Chondrocyte (in vitro differentiated cells): Measurements from ENCODE around the gene SSTR5. TPM values are rescaled to one million over a fixed set of nuclear protein-coding genes. Genes with fewer than 3 reads are reported as not detected.

Source experiments
- DNase-seq: peaks from one replicate; pipeline ENCODE4 v3.0.0; 2021; ENCODE audit warnings: mixed read lengths, low spot score
- H3K27ac Mint-ChIP-seq: one replicate; pipeline ENCODE4 v1.8.0; 2021; ENCODE audit warnings: mild to moderate bottlenecking, moderate library complexity, mixed read lengths; ENCODE audit not compliant: unreplicated experiment
- H3K27me3 Mint-ChIP-seq: 2 replicates; pipeline ENCODE4 v1.8.0; 2021; ENCODE audit warnings: low read depth, mixed read lengths
- H3K36me3 Mint-ChIP-seq: 2 replicates; pipeline ENCODE4 v1.8.0; 2021; ENCODE audit warnings: low read depth, mixed read lengths
- H3K4me1 Mint-ChIP-seq: 2 replicates; pipeline ENCODE4 v1.8.0; 2021; ENCODE audit warnings: low read depth, mild to moderate bottlenecking, mixed read lengths
- H3K4me3 Mint-ChIP-seq: one replicate; pipeline ENCODE4 v1.8.0; 2021; ENCODE audit warnings: mild to moderate bottlenecking, moderate library complexity, mixed read lengths; ENCODE audit not compliant: unreplicated experiment
- H3K9me3 Mint-ChIP-seq: 2 replicates; pipeline ENCODE4 v1.8.0; 2021; ENCODE audit warnings: low read depth, mixed read lengths
- CTCF ChIP-seq: fragments of 200-600 bp; sonication (generic); IDR thresholded peaks from 2 replicates; pipeline ENCODE4 v1.5.0; 2021; ENCODE audit warnings: antibody characterized with exemption, mild to moderate bottlenecking, moderate library complexity
- total RNA-seq: library from RNA; stranded (reverse); gene quantifications from 3 replicates; pipeline ENCODE4 v1.2.1, GENCODE V29; 2021

SSTR5 gene
- total RNA-seq, 1 donor from 2014 or later, result not detected

- no peak for TF ChIP-seq CTCF
- DNase-seq, result no peak
- H3K4me1 Mint-ChIP-seq, result peaks cover 10% of the 10 kb centered on the region
Measured at GRCh38 chr16:1080801-1081733, 8.5 kb downstream of the SSTR5 start.

GRCh38 chr16:1081734-1082265 is 9.3 kb downstream of the SSTR5 start:
- H3K27ac Mint-ChIP-seq, result no peak overlapping the region
- no peak for TF ChIP-seq CTCF

More at GRCh38 chr16:1080801-1081733, 8.5 kb downstream of the SSTR5 start:
- Mint-ChIP-seq H3K9me3 (peaks cover 14% of the 10 kb centered on the region), H3K4me3 (no peak overlapping the region), H3K27ac (no peak overlapping the region), H3K27me3 (peaks cover 27% of the 10 kb centered on the region), H3K36me3 (peaks cover 4% of the 10 kb centered on the region)

DNA sequence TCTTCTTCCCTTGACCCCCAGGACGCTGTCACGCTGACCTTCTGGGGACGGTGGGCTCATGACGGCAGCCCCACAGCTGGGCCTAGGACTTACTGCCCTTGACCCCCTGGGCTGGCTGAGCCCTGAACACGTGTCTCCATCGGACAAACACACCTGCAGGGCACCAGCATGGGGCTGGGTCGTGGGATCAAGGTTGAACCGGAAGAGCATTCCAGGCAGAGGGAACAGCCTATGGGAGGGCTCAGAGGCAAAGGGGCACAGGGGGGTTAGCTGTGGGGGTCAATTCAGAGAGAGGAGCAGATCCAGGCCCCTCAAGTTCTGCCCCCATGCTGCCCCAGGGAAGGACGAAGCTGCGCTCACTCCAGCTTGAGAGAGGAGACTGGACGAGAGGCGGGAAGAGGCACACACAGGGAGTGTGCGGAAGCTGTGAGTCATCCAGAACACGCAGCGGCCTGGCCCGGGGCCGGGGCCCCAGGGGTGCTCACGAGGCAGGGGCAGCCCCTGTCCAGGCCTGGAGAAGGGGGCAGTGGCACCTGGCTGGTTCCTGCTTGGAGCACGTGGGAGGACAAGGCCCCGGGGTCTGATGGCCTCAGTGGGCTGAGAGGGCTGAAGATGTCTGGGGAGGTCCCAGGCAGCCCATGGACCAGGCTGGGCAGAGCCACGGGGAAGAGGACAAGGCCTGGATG is 9.9 kb downstream of the SSTR5 start:
- H3K27ac Mint-ChIP-seq, result no peak overlapping the region

More at GRCh38 chr16:1081734-1082265, 9.3 kb downstream of the SSTR5 start:
- peaks cover 21% of the 10 kb centered on the region for H3K27me3 Mint-ChIP-seq
- H3K9me3 Mint-ChIP-seq, result peaks cover 14% of the 10 kb centered on the region
- no peak overlapping the region for H3K4me3 Mint-ChIP-seq
- H3K4me1 Mint-ChIP-seq, result peaks cover 10% of the 10 kb centered on the region
- DNase-seq, result no peak
- peaks cover 4% of the 10 kb centered on the region for H3K36me3 Mint-ChIP-seq

GRCh38 chr16:1082952-1083675 is 10.6 kb downstream of the SSTR5 start:
- Mint-ChIP-seq H3K9me3 (peaks cover 14% of the 10 kb centered on the region), H3K36me3 (peaks cover 4% of the 10 kb centered on the region), H3K4me3 (no peak overlapping the region), H3K27me3 (peaks cover 19% of the 10 kb centered on the region), H3K27ac (no peak overlapping the region), H3K4me1 (peaks cover 10% of the 10 kb centered on the region)
- no peak for DNase-seq
- TF ChIP-seq CTCF, result no peak

More for the DNA sequence above, 9.9 kb downstream of the SSTR5 start:
- peaks cover 10% of the 10 kb centered on the region for H3K4me1 Mint-ChIP-seq
- peaks cover 14% of the 10 kb centered on the region for H3K9me3 Mint-ChIP-seq
- no peak for DNase-seq
- no peak overlapping the region for H3K4me3 Mint-ChIP-seq
- H3K27me3 Mint-ChIP-seq, result peaks cover 19% of the 10 kb centered on the region
- TF ChIP-seq CTCF, result no peak
- H3K36me3 Mint-ChIP-seq, result peaks cover 4% of the 10 kb centered on the region
